Fibroblast of lung (primary cell): Measurements from ENCODE around the gene DSC3. TPM values are rescaled to one million over a fixed set of nuclear protein-coding genes. Genes with fewer than 3 reads are reported as not detected.

Experiments
- DNase-seq, 2 donors: peaks; one replicate each; pipeline versions ENCODE4 v3.0.0 to v3.0.0-alpha.2; 2010; ENCODE audit warnings: low read depth in 2 of 2
- H2AFZ ChIP-seq: 2 replicates; pipeline ENCODE4 v1.5.1; 2012; ENCODE audit warnings: low read length, control low read depth, inconsistent platforms
- H3K27ac ChIP-seq: 2 replicates; pipeline ENCODE4 v1.5.1; 2011; ENCODE audit warnings: low read length, control low read depth; ENCODE audit not compliant: insufficient read depth
- H3K27me3 ChIP-seq: 2 replicates; pipeline ENCODE4 v1.5.1; 2011; ENCODE audit warnings: mild to moderate bottlenecking, low read length; ENCODE audit not compliant: control insufficient read depth, insufficient read depth
- H3K36me3 ChIP-seq: 2 replicates; pipeline ENCODE4 v1.5.1; 2011; ENCODE audit warnings: low read length; ENCODE audit not compliant: control insufficient read depth, insufficient read depth
- H3K4me1 ChIP-seq: 2 replicates; pipeline ENCODE4 v1.5.1; 2011; ENCODE audit warnings: low read length; ENCODE audit not compliant: control insufficient read depth, insufficient read depth; ENCODE audit errors: extremely low read depth
- H3K4me2 ChIP-seq: 2 replicates; pipeline ENCODE4 v1.5.1; 2011; ENCODE audit warnings: low read length, control low read depth; ENCODE audit not compliant: insufficient read depth; ENCODE audit errors: extremely low read depth
- H3K4me3 ChIP-seq, 4 experiments: fragments of 200-600 bp in 1 of 4; sonication (generic) in 1 of 4; replicated peaks in 1 of 4; 2 replicates each; pipeline ENCODE4 v1.5.1; 2011 to 2016; ENCODE audit warnings: low read length in 4 of 4, low read depth in 3 of 4, mild to moderate bottlenecking in 3 of 4, control low read depth in 2 of 4, inconsistent platforms in 1 of 4, mixed read lengths in 1 of 4; ENCODE audit not compliant: insufficient read depth in 1 of 4; ENCODE audit errors: control extremely low read depth in 1 of 4
- H3K79me2 ChIP-seq: 2 replicates; pipeline ENCODE4 v1.5.1; 2012; ENCODE audit warnings: mild to moderate bottlenecking, low read length, inconsistent platforms; ENCODE audit not compliant: control insufficient read depth, insufficient read depth
- H3K9ac ChIP-seq: 2 replicates; pipeline ENCODE4 v1.5.1; 2011; ENCODE audit warnings: mild to moderate bottlenecking, low read length, control low read depth; ENCODE audit not compliant: insufficient read depth
- H3K9me3 ChIP-seq: 2 replicates; pipeline ENCODE4 v1.5.1; 2012; ENCODE audit warnings: low read depth, low read length; ENCODE audit not compliant: control insufficient read depth, insufficient read depth
- H4K20me1 ChIP-seq: 2 replicates; pipeline ENCODE4 v1.5.1; 2011; ENCODE audit warnings: low read length; ENCODE audit not compliant: control insufficient read depth, insufficient read depth; ENCODE audit errors: extremely low read depth
- CTCF ChIP-seq, 2 donors: IDR thresholded peaks in 1 of 2; conservative IDR thresholded peaks in 1 of 2; 1 replicate in 1 of 2; 2 replicates in 1 of 2; pipeline ENCODE4 v1.5.1; 2011 to 2012; ENCODE audit warnings: low read length in 2 of 2, control low read depth in 1 of 2, inconsistent platforms in 1 of 2, low read depth in 1 of 2, mild to moderate bottlenecking in 1 of 2
- EZH2 ChIP-seq: IDR thresholded peaks from 2 replicates; pipeline ENCODE4 v1.5.1; 2012; ENCODE audit warnings: low read length, control low read depth, mild to moderate bottlenecking; ENCODE audit errors: missing control alignments
- polyA plus RNA-seq, 2 donors: library from polyadenylated mRNA; depleted of rRNA in 1 of 2; stranded (reverse) in 1 of 2; unstranded in 1 of 2; fragments of >200 nt; gene quantifications; 2 replicates each; pipeline ENCODE4 v1.2.1, GENCODE V29; 2011 to 2012; ENCODE audit warnings: missing spikeins in 1 of 2
- total RNA-seq: library from RNA; depleted of rRNA; stranded (reverse); fragments of >200 nt; gene quantifications from 2 replicates; pipeline ENCODE4 v1.2.1, GENCODE V29; 2014

DSC3 gene
- total and polyA plus RNA-seq, 2 donors (not counting 1 experiment from before 2014, with no cell fraction given), result 0.02 to 0.17 TPM

- H3K4me2 ChIP-seq, result no peak overlapping the region
- H3K4me3 ChIP-seq, result no peak overlapping the region
- H3K79me2 ChIP-seq, result no peaks in the 10 kb centered on the region
- H3K36me3 ChIP-seq, result no peaks in the 10 kb centered on the region
- no peak overlapping the region for H2AFZ ChIP-seq
- no peaks in the 10 kb centered on the region for H3K9me3 ChIP-seq
- no peaks in the 10 kb centered on the region for H4K20me1 ChIP-seq
- no peaks in the 10 kb centered on the region for H3K4me1 ChIP-seq
- no peak for DNase-seq
- TF ChIP-seq CTCF (conservative IDR thresholded peaks at IDR 0.05 in 1 of 2, IDR thresholded peaks at IDR 0.05 in 1 of 2; ENCODE audit: low read depth in 1 of 2, low read length in 2 of 2) (no peak), EZH2 (no peak)
- no peak overlapping the region for H3K9ac ChIP-seq
- H3K27ac ChIP-seq, result no peak overlapping the region
- no peaks in the 10 kb centered on the region for H3K27me3 ChIP-seq
These were observed 37.4 kb upstream of the DSC3 start for GRCh38 chr18:31079973-31080372.

DNA sequence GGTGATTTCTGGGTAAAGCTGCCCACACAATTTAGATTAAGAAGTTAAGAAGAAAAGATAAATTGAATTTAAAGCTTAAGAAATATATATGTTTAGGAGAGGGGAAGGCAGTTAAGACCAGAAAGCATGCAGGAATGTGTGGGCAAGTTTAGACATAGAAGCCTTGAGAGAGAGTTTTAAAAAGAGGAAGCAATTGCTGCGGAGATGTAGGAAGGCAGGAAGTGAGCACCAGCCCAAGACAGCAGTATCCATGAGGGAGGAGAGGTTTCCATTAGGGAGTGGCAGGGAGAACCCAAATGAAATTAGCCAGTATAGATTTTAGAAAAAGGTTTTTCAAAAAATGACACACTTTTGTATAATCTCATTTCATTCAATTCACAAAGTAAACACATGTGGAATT lies 35.3 kb upstream of the DSC3 start:
- H3K79me2 ChIP-seq, result no peaks in the 10 kb centered on the region
- no peaks in the 10 kb centered on the region for H4K20me1 ChIP-seq
- H2AFZ ChIP-seq, result no peak overlapping the region
- H3K4me1 ChIP-seq, result no peaks in the 10 kb centered on the region
- no peak for TF ChIP-seq CTCF (conservative IDR thresholded peaks at IDR 0.05 in 1 of 2, IDR thresholded peaks at IDR 0.05 in 1 of 2; ENCODE audit: low read depth in 1 of 2, low read length in 2 of 2)
- TF ChIP-seq EZH2, result no peak
- H3K27ac ChIP-seq, result no peak overlapping the region
- no peak overlapping the region for H3K4me3 ChIP-seq
- no peaks in the 10 kb centered on the region for H3K9me3 ChIP-seq
- no peaks in the 10 kb centered on the region for H3K27me3 ChIP-seq
- no peak overlapping the region for H3K9ac ChIP-seq
- no peak for DNase-seq
- H3K36me3 ChIP-seq, result no peaks in the 10 kb centered on the region
- no peak overlapping the region for H3K4me2 ChIP-seq

GRCh38 chr18:31072175-31072574 lies 29.6 kb upstream of the DSC3 start:
- TF ChIP-seq CTCF (conservative IDR thresholded peaks at IDR 0.05 in 1 of 2, IDR thresholded peaks at IDR 0.05 in 1 of 2; ENCODE audit: low read depth in 1 of 2, low read length in 2 of 2) (no peak), EZH2 (no peak)
- Histone ChIP-seq H3K27me3 (no peaks in the 10 kb centered on the region), H3K36me3 (no peaks in the 10 kb centered on the region), H4K20me1 (no peaks in the 10 kb centered on the region), H3K79me2 (no peaks in the 10 kb centered on the region), H3K4me3 (no peak overlapping the region), H3K27ac (no peak overlapping the region), H3K9me3 (no peaks in the 10 kb centered on the region), H2AFZ (no peak overlapping the region), H3K4me2 (no peak overlapping the region), H3K4me1 (no peaks in the 10 kb centered on the region), H3K9ac (no peak overlapping the region)
- no peak for DNase-seq
